HepG2 (cell line): ENCODE results near the gene GRK5. TPM values are rescaled to one million over a fixed set of nuclear protein-coding genes. Genes with fewer than 3 reads are reported as not detected.

Experiments used
- CEBPB ChIP-seq: IDR thresholded peaks from 2 replicates; pipeline ENCODE4 v1.6.1; 2011; ENCODE audit warnings: low read depth, low read length, improper control_type of control experiment, borderline replicate concordance
- DMTF1 ChIP-seq: sonication (generic); formaldehyde crosslinking; IDR thresholded peaks from 2 replicates; pipeline ENCODE4 v1.4.0; 2020; ENCODE audit warnings: mild to moderate bottlenecking, missing genetic modification reagents
- FOSL2 ChIP-seq: sonication (generic); formaldehyde crosslinking; IDR thresholded peaks from 2 replicates; pipeline ENCODE4 v1.4.0; 2020; ENCODE audit warnings: missing genetic modification reagents
- GATAD1 ChIP-seq: IDR thresholded peaks from 2 replicates; pipeline ENCODE4 v1.6.1; 2016; ENCODE audit warnings: missing genetic modification reagents, missing compliant biosample characterization
- NFIB ChIP-seq: sonication (generic); formaldehyde crosslinking; IDR thresholded peaks from 2 replicates; pipeline ENCODE4 v1.9.0; 2021; ENCODE audit warnings: missing genetic modification reagents, mild to moderate bottlenecking, borderline replicate concordance
- NRL ChIP-seq: sonication (generic); formaldehyde crosslinking; IDR thresholded peaks from 2 replicates; pipeline ENCODE4 v1.5.0; 2020; ENCODE audit warnings: missing genetic modification reagents, mild to moderate bottlenecking, moderate library complexity, borderline replicate concordance
- RBM22 ChIP-seq: fragments of 200-400 bp; formaldehyde crosslinking; optimal IDR thresholded peaks from 2 replicates; pipeline ENCODE3; 2017; ENCODE audit warnings: mild to moderate bottlenecking, low read length, moderate library complexity
- SP2 ChIP-seq: sonication (generic); formaldehyde crosslinking; IDR thresholded peaks from 2 replicates; pipeline ENCODE4 v1.5.1; 2020; ENCODE audit warnings: mild to moderate bottlenecking, missing genetic modification reagents
- TBX2 ChIP-seq: sonication (generic); formaldehyde crosslinking; IDR thresholded peaks from 2 replicates; pipeline ENCODE4 v1.5.0; 2020; ENCODE audit warnings: missing genetic modification reagents, mild to moderate bottlenecking, borderline replicate concordance
- TFDP1 ChIP-seq: IDR thresholded peaks from 2 replicates; pipeline ENCODE4 v1.6.1; 2016; ENCODE audit warnings: missing compliant biosample characterization, missing genetic modification reagents, borderline replicate concordance
- ZBTB10 ChIP-seq: sonication (generic); formaldehyde crosslinking; IDR thresholded peaks from 2 replicates; pipeline ENCODE4 v1.4.0; 2020; ENCODE audit warnings: missing genetic modification reagents, borderline replicate concordance
- ZFP36L2 ChIP-seq: sonication (generic); formaldehyde crosslinking; IDR thresholded peaks from 2 replicates; pipeline ENCODE4 v1.4.0; 2020; ENCODE audit warnings: missing genetic modification reagents
- ZFY ChIP-seq: sonication (generic); formaldehyde crosslinking; IDR thresholded peaks from 2 replicates; pipeline ENCODE4 v1.4.0; 2020; ENCODE audit warnings: missing genetic modification reagents
- ZNF121 ChIP-seq: sonication (generic); formaldehyde crosslinking; IDR thresholded peaks from 2 replicates; pipeline ENCODE4 v1.5.0; 2020; ENCODE audit warnings: mild to moderate bottlenecking, missing genetic modification reagents
- ZNF354B ChIP-seq: sonication (generic); formaldehyde crosslinking; IDR thresholded peaks from 2 replicates; pipeline ENCODE4 v1.8.0; 2022; ENCODE audit warnings: mild to moderate bottlenecking, missing genetic modification reagents
- ZNF446 ChIP-seq: sonication (generic); formaldehyde crosslinking; IDR thresholded peaks from 2 replicates; pipeline ENCODE4 v1.5.0; 2020; ENCODE audit warnings: mild to moderate bottlenecking, missing genetic modification reagents
- ZNF709 ChIP-seq: sonication (generic); formaldehyde crosslinking; IDR thresholded peaks from 2 replicates; pipeline ENCODE4 v1.5.0; 2020; ENCODE audit warnings: mild to moderate bottlenecking, missing genetic modification reagents
- ZNF710 ChIP-seq: sonication (generic); formaldehyde crosslinking; IDR thresholded peaks from 2 replicates; pipeline ENCODE4 v1.5.0; 2020; ENCODE audit warnings: mild to moderate bottlenecking, missing genetic modification reagents, borderline replicate concordance
- ZNF740 ChIP-seq: sonication (generic); formaldehyde crosslinking; IDR thresholded peaks from 2 replicates; pipeline ENCODE4 v1.4.0; 2020; ENCODE audit warnings: missing genetic modification reagents
- polyA plus RNA-seq, 8 experiments: library from polyadenylated mRNA; depleted of rRNA in 3 of 8; stranded (reverse) in 7 of 8; unstranded in 1 of 8; fragments of >200 nt; fragmentation: Illumina TruSeq in 4 of 8; extraction: Trizol in 4 of 8; gene quantifications; 2 replicates each; pipeline versions ENCODE4 v1.2.1 to v1.2.3, GENCODE V29; 2011 to 2016; ENCODE audit warnings: low read depth in 4 of 8, missing spikeins in 1 of 8, mixed read lengths in 1 of 8; ENCODE audit not compliant: insufficient read depth in 1 of 8
- total RNA-seq, 5 experiments: library from RNA; depleted of rRNA; stranded (reverse); fragments of >200 nt; fragmentation: Illumina TruSeq; extraction: Trizol; gene quantifications; 2 replicates each; pipeline ENCODE4 v1.2.3, GENCODE V29; 2016; ENCODE audit warnings: low read depth in 1 of 5

Gene GRK5
- total and polyA plus RNA-seq, 2 of the 13 experiments (the other 11 are each of a cell fraction or from before 2014, with no cell fraction given) = 10.4 to 12.6 TPM

GRCh38 chr10:119165171-119166117 is 41.9 kb upstream of the GRK5 start, which contains the start of gene SFXN4 (continued):
- no peak; the same call in 1 of the 2 replicates for TF ChIP-seq ZNF710 (CRISPR knock-in tag)
- peak; percentile 82 for TF ChIP-seq TBX2 (CRISPR knock-in tag)
- peak; percentile 9; the same call in 1 of the 2 replicates for TF ChIP-seq ZNF740 (CRISPR knock-in tag)
- peak; percentile 61; the same call in 1 of the 2 replicates for TF ChIP-seq ZNF446 (CRISPR knock-in tag)
- no peak for TF ChIP-seq RBM22
- 0 out of 2 replicates have a peak, but pooled peaks have one; percentile 30 for TF ChIP-seq CEBPB
- no peak; the same call in 1 of the 2 replicates for TF ChIP-seq FOSL2 (CRISPR knock-in tag)
- TF ChIP-seq ZFP36L2 = peak; percentile 24; the same call in 1 of the 2 replicates
- TF ChIP-seq SP2 = peak; percentile 47
- TF ChIP-seq ZBTB10 (CRISPR knock-in tag) = peak; percentile 30; the same call in 1 of the 2 replicates
- no peak for TF ChIP-seq ZNF354B
- no peak for TF ChIP-seq DMTF1 (CRISPR knock-in tag)
- peak; percentile 42; the same call in 1 of the 2 replicates for TF ChIP-seq ZNF709 (CRISPR knock-in tag)
- no peak for TF ChIP-seq NFIB (CRISPR knock-in tag)
- 0 out of 2 replicates have a peak, but pooled peaks have one; percentile 23 for TF ChIP-seq ZNF121 (CRISPR knock-in tag)
- peak; percentile 95 for TF ChIP-seq ZFY (CRISPR knock-in tag)
- peak; percentile 82 for TF ChIP-seq NRL (CRISPR knock-in tag)
- TF ChIP-seq TFDP1 (CRISPR knock-in tag) = peak; percentile 7; the same call in 1 of the 2 replicates
- peak; percentile 41; the same call in 1 of the 2 replicates for TF ChIP-seq GATAD1 (CRISPR knock-in tag)
